ELF-1 (cell line): ENCODE results near the gene ANKRD55.
"Not testable (repeated sequence)": the region's sequence is repeated elsewhere in the genome, so short reads cannot be mapped to it uniquely, and the experiment has no call there.

ENCODE experiments used
- DNase-seq: peaks from one replicate; pipeline ENCODE4 v3.0.0-alpha.2; 2016; ENCODE audit warnings: low read depth, low spot score

The ANKRD55 gene

GRCh38 chr5:56253126-56253525, 20.0 kb upstream of the ANKRD55 start:
- no peak for DNase-seq

DNA sequence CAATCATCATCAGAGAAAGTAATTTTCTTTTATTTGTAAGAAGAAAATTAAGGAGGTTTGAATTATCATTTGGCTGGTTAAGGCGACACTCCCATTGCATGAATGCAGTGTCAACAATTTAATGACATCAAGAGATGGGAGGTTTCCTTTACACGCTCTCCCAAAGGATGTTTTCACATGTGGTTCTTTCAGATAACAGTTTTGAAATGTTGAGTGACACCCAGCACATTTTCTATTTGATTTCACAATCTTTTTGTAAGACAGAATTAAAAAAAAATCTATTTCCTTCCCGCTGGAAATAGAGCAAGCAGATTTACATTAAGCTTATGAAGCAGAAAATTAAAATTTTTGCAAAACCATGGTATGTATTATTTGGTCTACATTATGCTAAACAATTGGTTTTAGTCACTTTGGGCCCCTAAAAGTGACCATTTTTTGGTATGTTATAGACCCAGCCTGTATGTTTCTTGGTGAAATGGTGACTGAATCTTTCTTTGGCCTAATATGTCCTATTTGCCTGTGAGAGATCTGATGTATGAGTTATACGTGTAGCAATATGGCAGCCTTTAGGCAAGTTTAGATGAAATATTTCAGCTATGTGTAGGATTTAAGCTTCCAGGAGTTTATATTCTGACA, 18.9 kb upstream of the ANKRD55 start:
- DNase-seq = no peak

DNA sequence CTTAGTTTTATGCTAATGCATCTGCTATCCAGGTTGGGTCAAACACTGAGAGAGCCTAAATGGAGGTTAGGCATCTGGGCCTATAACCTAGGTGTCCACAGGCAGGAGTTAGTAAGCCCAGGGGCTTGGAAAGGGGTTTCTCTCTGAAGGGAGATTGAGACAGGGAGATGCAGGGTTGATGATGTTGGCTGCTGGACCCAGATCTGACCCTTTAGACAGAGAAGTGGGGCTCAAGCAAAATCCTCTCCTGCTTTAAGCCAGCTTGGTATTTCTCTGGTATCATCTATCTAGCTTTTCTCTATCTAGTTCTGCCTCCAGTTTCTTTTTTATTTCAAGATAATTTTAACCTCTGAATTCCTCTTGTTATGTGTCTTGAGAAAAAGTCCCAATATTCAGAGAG, 18.3 kb upstream of the ANKRD55 start:
- DNase-seq = no peak

DNA sequence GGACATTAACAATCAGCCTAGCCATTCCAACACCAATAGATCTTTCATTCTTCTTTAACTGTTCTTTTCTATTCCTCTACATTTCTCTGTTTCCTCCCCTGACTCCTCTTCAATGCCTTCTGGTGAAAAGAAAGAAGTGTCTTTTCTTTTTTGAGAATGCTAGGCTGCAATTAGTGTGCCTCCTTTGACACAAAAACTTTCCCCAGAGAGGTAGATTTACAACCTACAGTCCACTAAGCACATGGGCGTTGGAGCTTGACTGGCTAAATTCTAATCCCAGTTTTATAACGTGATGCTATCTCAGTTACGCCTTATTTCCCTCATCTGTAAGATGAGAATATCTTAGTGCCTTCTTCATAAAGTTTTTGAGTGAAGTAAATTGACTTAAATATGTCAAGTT, 16.9 kb upstream of the ANKRD55 start:
- no peak for DNase-seq

DNA sequence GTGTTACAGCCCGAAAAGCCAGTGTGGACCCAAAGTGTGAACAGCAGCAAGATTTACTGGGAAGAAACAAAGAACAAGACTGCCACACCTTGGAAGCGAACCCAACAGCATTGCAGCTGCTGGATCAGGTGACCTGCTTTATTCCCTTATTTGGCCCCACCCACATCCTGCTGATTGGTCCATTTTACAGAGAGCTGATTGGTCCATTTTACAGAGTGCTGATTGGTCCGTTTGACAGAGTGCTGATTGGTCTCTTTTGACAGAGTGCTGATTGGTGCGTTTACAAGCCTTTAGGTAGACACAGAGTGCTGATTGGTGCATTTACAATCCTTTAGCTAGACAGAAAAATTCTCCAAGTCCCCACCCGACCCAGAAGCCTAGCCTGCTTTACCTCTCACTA, 16.0 kb upstream of the ANKRD55 start:
- not testable (repeated sequence) for DNase-seq

DNA sequence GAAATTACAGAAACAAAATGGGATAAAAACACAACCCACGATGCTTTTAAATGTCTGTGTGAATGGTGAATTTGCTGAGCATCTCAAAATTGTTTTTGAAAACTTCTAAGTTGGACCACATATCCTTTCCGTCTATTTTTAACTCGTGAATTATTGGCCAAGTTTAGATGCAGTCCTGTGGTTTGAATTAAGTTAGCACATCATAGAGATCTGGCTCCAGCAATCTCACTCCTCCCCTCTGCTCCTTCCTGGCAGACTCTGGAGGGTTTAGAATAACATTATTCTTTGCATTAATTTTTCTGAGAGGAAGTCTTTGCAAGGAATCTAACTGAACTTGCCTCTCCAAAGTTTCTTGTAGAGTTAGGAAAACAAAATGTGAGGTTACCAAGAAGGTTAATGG, 14.5 kb upstream of the ANKRD55 start:
- DNase-seq = no peak

DNA sequence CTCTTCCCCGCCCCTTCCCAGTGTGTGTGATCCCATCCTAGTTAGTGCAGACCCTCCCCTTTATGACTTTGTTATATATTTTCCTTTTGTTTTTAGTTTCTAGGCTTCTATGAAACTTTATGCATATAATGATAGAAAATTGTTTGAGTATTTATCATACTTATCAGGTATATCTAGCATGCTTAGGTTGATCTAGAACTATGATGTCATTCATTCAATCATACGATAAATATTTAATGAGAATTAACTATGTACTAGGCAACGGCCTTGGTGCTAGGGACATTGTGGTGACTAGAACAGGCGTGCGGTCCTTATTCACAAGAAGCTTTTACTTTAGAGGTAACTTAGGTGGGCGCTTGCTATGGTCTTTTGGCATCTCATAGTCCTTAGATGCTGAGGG, 13.6 kb upstream of the ANKRD55 start:
- DNase-seq = no peak

DNA sequence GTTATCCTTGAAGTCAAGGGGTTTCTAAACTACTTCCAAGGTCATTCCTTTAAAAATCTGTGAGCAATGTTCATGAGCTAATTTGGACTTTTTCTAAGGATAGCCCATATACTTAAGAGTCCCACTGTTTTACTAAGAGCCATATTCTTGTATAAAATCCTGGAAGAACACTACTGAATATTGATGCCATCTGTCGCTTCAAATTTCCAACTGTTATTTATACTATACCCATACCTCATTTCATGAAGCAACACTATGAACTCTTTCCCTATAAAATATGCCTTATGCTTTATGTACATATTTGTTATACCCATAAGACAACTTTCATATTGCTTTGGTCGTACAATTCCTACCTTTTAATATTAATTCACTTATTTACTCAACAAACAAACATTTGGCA, 12.4 kb upstream of the ANKRD55 start:
- no peak for DNase-seq

DNA sequence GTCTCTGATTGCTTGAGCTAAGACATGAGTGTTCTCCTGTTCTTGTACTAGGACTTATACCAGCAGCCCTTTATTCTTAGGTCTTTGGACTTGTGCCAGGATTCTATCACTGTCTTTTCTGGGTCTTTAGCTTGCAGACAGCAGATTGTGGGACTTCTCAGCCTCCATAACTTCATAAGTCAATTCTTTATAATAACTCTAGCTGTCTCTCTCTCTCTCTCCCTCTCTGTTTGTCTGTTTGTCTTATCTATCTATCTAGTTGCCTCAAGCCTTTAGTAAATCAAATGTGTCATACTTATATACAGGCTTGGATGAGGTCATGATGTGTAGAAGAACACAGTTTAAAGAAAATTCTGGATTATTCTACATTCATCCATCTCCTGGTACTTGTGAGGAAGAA, 11.5 kb upstream of the ANKRD55 start:
- DNase-seq = no peak

GRCh38 chr5:56242271-56242670, 9.1 kb upstream of the ANKRD55 start:
- not testable (repeated sequence) for DNase-seq

- no peak for DNase-seq
These were observed 592 bp downstream of the ANKRD55 start for GRCh38 chr5:56232538-56232937.

- no peak for DNase-seq
These were observed 2.6 kb downstream of the ANKRD55 start for GRCh38 chr5:56230576-56230975.

GRCh38 chr5:56229111-56229510, 4.0 kb downstream of the ANKRD55 start:
- no peak for DNase-seq

GRCh38 chr5:56228631-56229030, 4.5 kb downstream of the ANKRD55 start:
- DNase-seq = no peak

GRCh38 chr5:56227691-56228090, 5.4 kb downstream of the ANKRD55 start:
- DNase-seq = no peak

DNA sequence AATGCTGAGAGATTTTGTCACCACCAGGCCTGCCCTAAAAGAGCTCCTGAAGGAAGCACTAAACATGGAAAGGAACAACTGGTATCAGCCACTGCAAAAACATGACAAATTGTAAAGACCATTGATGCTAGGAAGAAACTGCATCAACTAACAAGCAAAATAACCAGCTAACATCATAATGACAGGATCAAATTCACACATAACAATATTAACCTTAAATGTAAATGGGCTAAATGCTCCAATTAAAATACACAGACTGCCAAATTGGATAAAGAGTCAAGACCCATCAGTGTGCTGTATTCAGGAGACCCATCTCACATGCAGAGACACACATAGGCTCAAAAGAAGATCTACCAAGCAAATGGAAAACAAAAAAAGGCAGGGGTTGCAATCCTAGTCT, 9.8 kb downstream of the ANKRD55 start:
- not testable (repeated sequence) for DNase-seq

DNA sequence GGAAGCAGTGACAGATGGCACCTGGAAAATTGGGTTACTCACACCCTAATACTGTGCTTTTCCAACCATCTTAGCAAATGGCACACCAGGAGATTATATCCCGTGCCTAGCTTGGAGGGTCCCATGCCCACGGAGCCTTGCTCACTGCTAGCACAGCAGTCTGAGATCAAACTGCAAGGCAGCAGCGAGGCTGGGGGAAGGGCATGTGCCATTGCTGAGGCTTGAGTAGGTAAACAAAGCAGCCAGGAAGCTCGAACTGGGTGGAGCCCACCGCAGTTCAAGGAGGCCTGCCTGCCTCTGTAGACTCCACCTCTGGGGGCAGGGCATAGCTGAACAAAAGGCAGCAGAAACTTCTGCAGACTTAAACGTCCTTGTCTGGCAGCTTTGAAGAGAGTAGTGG, 11.5 kb downstream of the ANKRD55 start:
- DNase-seq = not testable (repeated sequence)

- DNase-seq = no peak
These were observed 17.9 kb downstream of the ANKRD55 start for GRCh38 chr5:56215019-56215830.

DNA sequence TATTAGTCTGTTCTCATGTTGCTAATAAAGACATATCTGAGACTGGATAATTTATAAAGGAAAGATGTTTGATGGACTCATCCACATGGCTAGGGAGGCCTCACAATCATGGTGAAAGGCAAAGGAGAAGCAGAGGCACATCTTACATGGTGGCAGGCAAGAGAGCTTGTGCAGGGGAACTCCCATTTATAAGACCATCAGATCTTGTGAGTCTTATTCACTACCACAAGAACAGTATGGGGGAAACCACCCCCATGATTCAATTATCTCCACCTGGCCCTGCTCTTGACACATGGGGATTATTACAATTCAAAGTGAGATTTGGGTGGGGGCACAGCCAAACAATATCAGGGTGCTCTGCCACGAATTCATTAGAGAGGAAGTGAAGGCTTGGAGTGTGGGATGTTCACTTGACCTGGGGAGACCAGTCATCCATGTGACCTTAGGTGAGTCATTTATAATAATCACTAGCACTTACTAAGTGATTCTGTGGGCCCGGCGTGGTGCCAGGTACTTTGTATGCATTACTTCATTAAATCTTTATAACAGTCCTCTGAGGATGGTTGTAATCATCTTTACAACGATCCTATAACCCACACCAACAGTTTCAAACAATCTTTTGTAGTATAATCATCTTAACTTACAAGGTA, 19.1 kb downstream of the ANKRD55 start:
- not testable (repeated sequence) for DNase-seq

- DNase-seq = no peak
These were observed 20.8 kb downstream of the ANKRD55 start for GRCh38 chr5:56212130-56212879.

DNA sequence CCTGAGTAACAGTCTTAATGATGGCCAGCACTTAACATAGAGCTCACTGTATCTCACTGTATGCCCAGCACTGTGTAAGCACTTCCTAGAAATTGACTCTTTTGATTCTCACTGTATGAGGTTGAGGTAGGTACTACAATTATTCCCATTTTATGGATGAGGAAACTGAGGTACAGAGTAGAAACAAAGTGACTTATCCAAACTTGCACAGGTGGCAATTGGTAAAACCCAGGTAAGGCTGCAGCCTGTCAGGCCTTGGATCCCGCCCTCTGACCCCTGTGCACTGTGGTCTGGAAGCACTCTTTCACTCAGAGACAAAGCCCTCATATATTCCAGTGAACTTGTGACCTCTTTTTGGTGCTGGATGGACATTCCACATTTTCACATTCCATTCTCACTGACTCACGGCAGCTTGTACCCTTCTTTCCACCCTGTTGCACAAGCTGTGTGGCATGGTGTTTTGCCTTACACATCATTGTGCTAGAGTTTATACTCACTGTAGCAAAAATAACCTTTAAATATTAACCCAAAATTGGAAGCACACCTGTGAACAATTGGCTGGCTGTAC, 21.7 kb downstream of the ANKRD55 start:
- peak; percentile 80 for DNase-seq

DNA sequence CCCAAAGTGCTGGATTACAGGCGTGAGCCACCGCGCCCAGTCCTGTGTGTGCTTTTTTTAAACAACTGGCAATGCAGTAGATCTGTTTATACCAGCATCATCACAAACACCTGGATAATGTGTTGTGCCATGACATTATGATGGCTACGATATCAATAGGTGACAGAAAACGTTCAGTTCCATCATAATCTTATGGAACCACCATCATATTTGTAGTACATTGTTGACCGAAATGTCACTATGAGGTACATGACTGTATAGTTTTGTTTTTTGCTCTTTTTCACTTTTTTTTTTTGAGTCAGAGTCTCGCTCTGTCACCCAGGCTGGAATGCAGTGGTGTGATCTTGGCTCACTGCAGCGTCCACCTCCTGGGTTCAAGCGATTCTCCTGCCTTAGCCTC, 24.4 kb downstream of the ANKRD55 start:
- DNase-seq = no peak
